Muscle of leg (tissue), 11 donors: ENCODE measurements around the gene FCAR. TPM values are rescaled to one million over a fixed set of nuclear protein-coding genes. Genes with fewer than 3 reads are reported as not detected.
"Not testable (repeated sequence)": the region's sequence is repeated elsewhere in the genome, so short reads cannot be mapped to it uniquely, and the experiment has no call there.

Source experiments
- DNase-seq: peaks from one replicate; pipeline ENCODE4 v3.0.0; 2013
- H3K27ac ChIP-seq: one replicate; pipeline ENCODE4 v1.5.1; 2013; ENCODE audit warnings: mild to moderate bottlenecking, low read length, control low read depth
- H3K27me3 ChIP-seq: one replicate; pipeline ENCODE4 v1.6.1; 2013; ENCODE audit warnings: low read length; ENCODE audit not compliant: control insufficient read depth, insufficient read depth
- H3K36me3 ChIP-seq: one replicate; pipeline ENCODE4 v1.6.1; 2013; ENCODE audit warnings: low read length; ENCODE audit not compliant: control insufficient read depth, insufficient read depth
- H3K4me1 ChIP-seq: one replicate; pipeline ENCODE4 v1.6.1; 2013; ENCODE audit warnings: low read length; ENCODE audit not compliant: control insufficient read depth, insufficient read depth
- H3K4me3 ChIP-seq: one replicate; pipeline ENCODE4 v1.5.1; 2013; ENCODE audit warnings: low read length, control low read depth
- H3K9me3 ChIP-seq: replicated peaks from 2 replicates; pipeline ENCODE4 v1.6.1; 2013; ENCODE audit warnings: low read depth, low read length; ENCODE audit not compliant: control insufficient read depth
- WGBS: methylation state at CpG from one replicate; pipeline ENCODE4 v1.1.5; 2013; ENCODE audit warnings: missing lambda C conversion rate; ENCODE audit not compliant: insufficient coverage; 5-methylcytosine and 5-hydroxymethylcytosine counted together
- polyA plus RNA-seq, 8 donors: library from polyadenylated mRNA; unstranded; fragments of 120-200 nt; gene quantifications; one replicate each; pipeline versions ENCODE4 v1.2.1 to v1.2.3, GENCODE V29; 2013; ENCODE audit warnings: inconsistent platforms in 1 of 8, low replicate concordance in 1 of 8; ENCODE audit not compliant: insufficient read length in 8 of 8, insufficient read depth in 1 of 8
- total RNA-seq: library from RNA; stranded (reverse); fragments of 120-200 nt; gene quantifications from one replicate; pipeline ENCODE4 v1.2.4, GENCODE V29; 2013

The FCAR gene
- total and polyA plus RNA-seq, 9 donors = 0.12 to 0.56 (median 0.44) TPM; not detected in 2

GRCh38 chr19:54888239-54888638, 14.2 kb downstream of the FCAR start:
- Histone ChIP-seq H3K4me1 (no peaks in the 10 kb centered on the region), H3K4me3 (no peak overlapping the region), H3K27ac (no peak overlapping the region), H3K9me3 (peaks cover 2% of the 10 kb centered on the region), H3K27me3 (no peaks in the 10 kb centered on the region), H3K36me3 (no peaks in the 10 kb centered on the region)
- peak; percentile 13 for DNase-seq
- no CpG with 5 or more reads among the region's 10 CpGs for WGBS

DNA sequence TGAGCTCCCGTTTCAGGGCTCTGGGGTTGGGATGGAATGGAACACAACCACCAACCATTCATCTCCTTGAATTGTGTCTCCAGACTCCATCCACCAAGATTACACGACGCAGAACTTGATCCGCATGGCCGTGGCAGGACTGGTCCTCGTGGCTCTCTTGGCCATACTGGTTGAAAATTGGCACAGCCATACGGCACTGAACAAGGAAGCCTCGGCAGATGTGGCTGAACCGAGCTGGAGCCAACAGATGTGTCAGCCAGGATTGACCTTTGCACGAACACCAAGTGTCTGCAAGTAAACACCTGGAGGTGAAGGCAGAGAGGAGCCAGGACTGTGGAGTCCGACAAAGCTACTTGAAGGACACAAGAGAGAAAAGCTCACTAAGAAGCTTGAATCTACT, 15.5 kb downstream of the FCAR start:
- no peak overlapping the region for H3K4me3 ChIP-seq
- WGBS = 85% methylated on average over 10 of the region's 11 CpGs
- no peaks in the 10 kb centered on the region for H3K4me1 ChIP-seq
- no peak overlapping the region for H3K27ac ChIP-seq
- H3K27me3 ChIP-seq = no peaks in the 10 kb centered on the region
- H3K9me3 ChIP-seq = peaks cover 2% of the 10 kb centered on the region
- H3K36me3 ChIP-seq = no peaks in the 10 kb centered on the region
- DNase-seq = no peak

DNA sequence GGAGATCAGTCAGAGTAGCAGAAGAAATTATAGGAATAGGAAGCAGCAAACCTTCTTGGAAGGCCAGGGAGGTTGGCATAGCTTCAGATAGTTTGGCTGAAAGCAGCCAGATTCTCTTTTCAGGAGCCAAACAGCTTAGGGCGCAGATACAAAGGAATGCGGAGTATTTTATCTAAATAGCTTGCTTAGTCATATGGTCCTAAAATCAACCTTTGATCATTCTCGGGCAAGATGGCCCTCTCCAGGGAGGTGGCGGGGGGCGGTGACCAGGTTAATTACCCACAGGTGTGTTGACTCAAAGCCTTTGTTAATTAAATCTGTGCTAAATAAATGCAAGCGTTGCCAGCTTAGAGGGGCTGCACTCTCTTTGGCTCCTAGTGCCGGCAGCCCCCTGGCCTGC, 19.4 kb downstream of the FCAR start:
- DNase-seq = no peak
- Histone ChIP-seq H3K4me3 (no peak overlapping the region), H3K36me3 (no peaks in the 10 kb centered on the region), H3K27me3 (no peaks in the 10 kb centered on the region), H3K4me1 (no peaks in the 10 kb centered on the region), H3K27ac (no peak overlapping the region), H3K9me3 (no peaks in the 10 kb centered on the region)
- 18% methylated on average over 5 of the region's 7 CpGs for WGBS

DNA sequence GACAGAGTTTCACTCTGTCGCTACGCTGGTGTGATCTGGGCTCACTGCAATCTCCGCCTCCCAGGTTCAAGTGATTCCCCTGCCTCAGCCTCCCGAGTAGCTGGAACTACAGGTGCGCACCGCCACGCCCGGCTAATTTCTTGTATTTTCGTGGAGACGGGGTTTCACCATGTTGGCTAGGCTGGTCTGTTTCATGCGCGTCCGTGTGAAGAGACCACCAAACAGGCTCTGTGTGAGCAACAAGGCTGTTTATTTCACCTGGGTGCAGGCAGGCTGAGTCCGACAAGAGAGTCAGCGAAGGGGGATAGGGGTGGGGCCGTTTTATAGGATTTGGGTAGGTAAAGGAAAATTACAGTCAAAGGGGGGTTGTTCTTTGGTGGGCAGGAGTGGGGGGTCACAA, 20.1 kb downstream of the FCAR start:
- DNase-seq, H3K4me3 ChIP-seq, H3K36me3 ChIP-seq, H3K27me3 ChIP-seq, H3K27ac ChIP-seq, H3K9me3 ChIP-seq, H3K4me1 ChIP-seq: not testable (repeated sequence)
- WGBS = 84% methylated on average over 12 of the region's 16 CpGs

DNA sequence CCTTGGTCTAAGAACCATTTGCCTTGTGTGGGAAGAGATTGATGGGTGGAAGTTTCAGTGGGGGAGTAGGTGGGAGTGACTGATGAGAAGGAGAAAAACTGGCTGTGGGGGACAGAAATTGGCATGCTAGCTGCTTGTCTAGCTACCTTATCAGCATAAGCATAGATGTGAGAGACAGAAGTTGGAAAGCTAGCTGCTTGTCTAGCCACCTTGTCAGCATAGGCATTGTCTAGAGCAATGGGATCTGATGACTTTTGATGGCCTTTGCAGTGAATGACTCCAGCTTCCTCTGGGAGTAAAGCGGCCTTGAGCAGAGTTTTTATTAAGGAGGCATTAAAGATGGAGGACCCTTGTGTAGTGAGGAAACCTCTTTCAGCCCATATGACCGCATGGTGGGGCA, 22.0 kb downstream of the FCAR start:
- H3K27ac ChIP-seq = no peak overlapping the region
- no peaks in the 10 kb centered on the region for H3K4me1 ChIP-seq
- no peaks in the 10 kb centered on the region for H3K36me3 ChIP-seq
- H3K4me3 ChIP-seq = no peak overlapping the region
- no peaks in the 10 kb centered on the region for H3K9me3 ChIP-seq
- H3K27me3 ChIP-seq = no peaks in the 10 kb centered on the region
- DNase-seq = no peak
- 91% methylated on average over 1 of the region's 2 CpGs for WGBS

DNA sequence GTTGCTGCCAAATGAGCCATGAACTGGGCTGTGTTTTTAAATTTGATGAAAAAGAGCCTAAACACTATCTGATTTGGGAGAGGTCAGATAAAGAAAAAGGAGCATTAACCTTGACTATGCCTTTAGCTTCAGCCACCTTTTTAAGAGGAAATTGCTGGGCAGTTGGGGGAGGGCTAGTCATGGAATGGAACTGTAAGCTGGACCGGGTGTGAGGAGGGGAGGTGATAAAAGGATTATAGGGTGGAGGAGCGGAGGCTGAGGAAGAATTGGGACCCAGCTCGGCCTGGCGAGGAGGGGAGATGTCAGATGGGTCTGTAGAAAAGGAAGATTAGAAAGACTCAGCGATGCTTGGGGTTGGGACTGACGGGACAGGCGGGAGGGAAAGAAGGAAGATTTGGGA, 24.6 kb downstream of the FCAR start:
- H3K9me3 ChIP-seq, H3K27ac ChIP-seq, H3K4me3 ChIP-seq, H3K36me3 ChIP-seq, H3K4me1 ChIP-seq, DNase-seq, H3K27me3 ChIP-seq: not testable (repeated sequence)
- 73% methylated on average over 6 of the region's 7 CpGs for WGBS

DNA sequence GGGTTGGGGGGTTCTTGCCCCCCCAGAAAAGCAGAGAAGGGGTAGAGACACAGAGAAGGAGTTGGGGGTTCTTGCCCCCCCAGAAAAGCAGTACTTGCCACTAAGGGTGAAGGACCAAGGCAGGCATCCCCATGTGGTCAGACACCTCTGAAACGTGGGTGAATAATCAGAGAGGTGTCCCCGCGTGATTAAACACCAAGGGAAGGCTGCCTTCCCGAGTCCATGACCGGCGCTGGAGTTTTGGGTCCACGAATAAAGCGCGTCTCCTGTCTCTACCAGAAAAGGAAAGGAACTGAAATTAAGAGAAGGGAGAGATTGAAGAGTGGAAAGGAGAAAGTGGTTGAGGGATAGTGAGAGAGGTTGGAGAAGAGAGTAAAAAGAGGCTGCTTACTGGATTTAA, 25.6 kb downstream of the FCAR start:
- H3K36me3 ChIP-seq, H3K4me3 ChIP-seq, H3K4me1 ChIP-seq, H3K27ac ChIP-seq, H3K27me3 ChIP-seq, H3K9me3 ChIP-seq, DNase-seq: not testable (repeated sequence)
- WGBS = 82% methylated on average over 9 of the region's 9 CpGs

GRCh38 chr19:54901153-54901552, 27.1 kb downstream of the FCAR start:
- not testable (repeated sequence) for H3K9me3 ChIP-seq, H3K27ac ChIP-seq, H3K27me3 ChIP-seq, H3K4me3 ChIP-seq, H3K4me1 ChIP-seq, DNase-seq, H3K36me3 ChIP-seq
- 84% methylated on average over 2 of the region's 8 CpGs for WGBS

DNA sequence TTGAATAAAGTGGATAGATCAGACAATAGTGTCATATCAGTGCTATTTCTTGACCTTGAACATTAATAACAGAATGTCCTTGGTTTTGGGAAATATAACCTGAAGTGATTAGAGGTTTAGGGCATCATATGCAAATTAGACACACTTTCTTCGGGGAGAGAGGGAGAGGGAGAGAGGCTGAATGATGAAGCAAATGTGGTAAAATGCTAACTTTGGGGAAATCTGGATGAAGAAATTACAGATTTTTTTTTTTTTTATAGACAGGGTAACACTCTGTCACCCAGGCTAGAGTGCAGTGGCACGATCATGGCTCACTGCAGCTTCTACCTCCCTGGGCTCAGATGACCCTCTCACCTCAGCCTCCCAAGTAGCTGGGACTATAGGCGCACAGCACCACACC, 28.0 kb downstream of the FCAR start:
- Histone ChIP-seq H3K4me1 (no peaks in the 10 kb centered on the region), H3K27me3 (no peaks in the 10 kb centered on the region), H3K27ac (no peak overlapping the region), H3K9me3 (no peaks in the 10 kb centered on the region), H3K36me3 (no peaks in the 10 kb centered on the region), H3K4me3 (no peak overlapping the region)
- DNase-seq = no peak
- 100% methylated on average over 1 of the region's 3 CpGs for WGBS

GRCh38 chr19:54903303-54903702, 29.3 kb downstream of the FCAR start:
- H3K36me3 ChIP-seq = no peaks in the 10 kb centered on the region
- no peak overlapping the region for H3K27ac ChIP-seq
- no peaks in the 10 kb centered on the region for H3K9me3 ChIP-seq
- no peak overlapping the region for H3K4me3 ChIP-seq
- H3K27me3 ChIP-seq = no peaks in the 10 kb centered on the region
- no peak for DNase-seq
- WGBS = no CpG with 5 or more reads among the region's 6 CpGs
- no peaks in the 10 kb centered on the region for H3K4me1 ChIP-seq

- H3K4me3 ChIP-seq, H3K9me3 ChIP-seq, DNase-seq, H3K27ac ChIP-seq, H3K36me3 ChIP-seq, H3K4me1 ChIP-seq, H3K27me3 ChIP-seq: not testable (repeated sequence)
- no CpG with 5 or more reads among the region's 4 CpGs for WGBS
These were observed 30.2 kb downstream of the FCAR start for GRCh38 chr19:54904261-54904660.
